Left colon (tissue), 2 donors: ENCODE measurements around the gene LYSMD4. TPM values are rescaled to one million over a fixed set of nuclear protein-coding genes. Genes with fewer than 3 reads are reported as not detected.
"Not testable (repeated sequence)": the region's sequence is repeated elsewhere in the genome, so short reads cannot be mapped to it uniquely, and the experiment has no call there.

Experiments used
- ATAC-seq: fragments of 200-7000 bp; cut with Tn5 transposase; one replicate; pipeline ENCODE4 v1.9.1; 2020; ENCODE audit warnings: mild to moderate bottlenecking, moderate library complexity
- DNase-seq, 2 donors: peaks; one replicate each; pipeline ENCODE4 v3.0.0-alpha.2; 2020
- intact Hi-C, 2 donors: fragments of 100-400 bp; cut with DNase I in 1 of 2; cut with micrococcal nuclease in 1 of 2; formaldehyde crosslinking; loops; one replicate each; pipeline versions ENCODE4 v1.11.2 to v1.14.0; 2022; cut with DNase I, micrococcal nuclease
- long read RNA-seq: library from polyadenylated mRNA; unstranded; transcript quantifications from one replicate; pipeline ENCODE4 v2.0.0, GENCODE V29; 2021
- total RNA-seq, 2 donors: library from RNA; stranded (reverse); fragmentation: NEBNext Ultra II Directional; extraction: Animal tissue kit (Norgen Biotek cat#: 25700); gene quantifications; one replicate each; pipeline ENCODE4 v1.2.1, GENCODE V29; 2021
- donor health status: DM: no; HTN: no; CAD: no.
- donor health status: DM: yes; HTN: yes; CAD: no.

The LYSMD4 gene
- 10 to 100 TPM in 1 of 2 donors, 1 to 10 TPM in 1; 6.0 to 10.2 TPM for total RNA-seq
- long read RNA-seq, partial matches to known transcripts = 0 of 5 reads
- long read RNA-seq, other reads (novel, unspliced or antisense) = 5 of 5 reads

DNA sequence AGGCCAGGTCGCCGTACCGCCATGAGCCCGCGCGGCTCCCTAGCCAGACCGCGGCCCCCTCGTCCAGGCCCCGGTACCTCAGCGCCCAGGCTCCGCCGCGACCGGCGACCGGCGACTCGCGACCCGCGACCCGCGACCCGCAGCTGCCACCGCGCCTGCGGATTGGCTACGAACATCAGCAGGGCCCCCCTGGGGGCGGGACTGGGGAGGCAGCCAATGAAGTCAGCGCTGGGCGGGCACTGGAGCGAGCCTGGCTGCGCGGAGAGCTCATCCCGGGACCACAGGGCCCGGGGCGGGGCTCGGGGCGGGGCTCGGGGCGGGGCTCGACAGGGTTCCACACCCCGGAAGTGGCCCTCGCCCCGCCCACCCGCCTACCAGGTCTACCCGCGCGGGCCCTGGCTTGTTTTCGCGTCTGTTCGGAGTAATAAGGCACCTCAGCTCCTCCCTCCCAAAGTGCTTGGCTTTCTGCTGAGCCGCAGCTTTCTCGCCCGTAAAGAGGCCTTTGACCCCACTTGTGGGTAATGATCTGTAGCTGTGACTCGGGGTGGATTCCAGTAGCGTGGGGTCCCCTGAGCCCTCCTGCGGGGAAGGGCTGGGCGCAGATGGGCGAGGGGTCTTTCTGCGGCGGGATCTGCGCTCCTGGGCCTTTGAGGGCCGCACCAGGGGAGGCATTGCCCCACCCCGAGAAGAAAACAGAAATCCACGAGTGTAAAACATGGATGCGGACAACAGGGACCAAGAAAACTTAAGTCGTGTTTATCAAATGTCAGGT is at the start of gene LYSMD4:
Gene LYSMD4 (minus strand): TSS at position 170 of the 772 bp plus-strand sequence. CDS start 1,438 bp downstream, outside the sequence.
- intact Hi-C loops = no loop called here
- peak; percentile 96 for ATAC-seq
- peak; percentile 98 to 100 for DNase-seq

- DNase-seq, intact Hi-C loops, ATAC-seq: not testable (repeated sequence)
These were observed 48.8 kb upstream of the LYSMD4 start for GRCh38 chr15:99782029-99782428.

DNA sequence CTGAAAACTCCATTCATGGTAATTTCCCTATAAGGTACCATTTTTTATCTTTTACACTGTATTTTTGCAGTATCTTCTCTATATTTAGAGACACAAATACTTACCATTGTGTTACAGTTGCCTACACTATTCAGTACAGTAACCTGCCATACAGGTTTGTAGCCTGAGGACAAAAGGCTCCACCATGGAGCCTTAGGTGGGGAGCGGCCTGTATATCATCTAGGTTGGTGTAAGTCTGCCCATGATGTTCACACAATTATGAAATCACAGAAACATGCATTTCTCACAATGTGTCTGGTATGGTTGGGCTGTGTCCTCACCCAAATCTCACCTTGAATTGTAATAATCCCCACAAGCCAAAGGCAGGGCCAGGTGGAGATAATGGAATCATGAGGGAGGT is 43.9 kb upstream of the LYSMD4 start:
- DNase-seq (no peak), ATAC-seq (no peak)
- intact Hi-C loops = no loop called here

GRCh38 chr15:99764522-99764921 is 31.3 kb upstream of the LYSMD4 start:
- intact Hi-C loops = no loop called here
- DNase-seq = no peak
- no peak for ATAC-seq

GRCh38 chr15:99763827-99764226 is 30.6 kb upstream of the LYSMD4 start:
- no peak for ATAC-seq
- DNase-seq = no peak
- intact Hi-C loops = no loop called here

- DNase-seq (no peak), ATAC-seq (no peak)
- intact Hi-C loops = no loop called here
These were observed 29.1 kb upstream of the LYSMD4 start for GRCh38 chr15:99762288-99762687.

DNA sequence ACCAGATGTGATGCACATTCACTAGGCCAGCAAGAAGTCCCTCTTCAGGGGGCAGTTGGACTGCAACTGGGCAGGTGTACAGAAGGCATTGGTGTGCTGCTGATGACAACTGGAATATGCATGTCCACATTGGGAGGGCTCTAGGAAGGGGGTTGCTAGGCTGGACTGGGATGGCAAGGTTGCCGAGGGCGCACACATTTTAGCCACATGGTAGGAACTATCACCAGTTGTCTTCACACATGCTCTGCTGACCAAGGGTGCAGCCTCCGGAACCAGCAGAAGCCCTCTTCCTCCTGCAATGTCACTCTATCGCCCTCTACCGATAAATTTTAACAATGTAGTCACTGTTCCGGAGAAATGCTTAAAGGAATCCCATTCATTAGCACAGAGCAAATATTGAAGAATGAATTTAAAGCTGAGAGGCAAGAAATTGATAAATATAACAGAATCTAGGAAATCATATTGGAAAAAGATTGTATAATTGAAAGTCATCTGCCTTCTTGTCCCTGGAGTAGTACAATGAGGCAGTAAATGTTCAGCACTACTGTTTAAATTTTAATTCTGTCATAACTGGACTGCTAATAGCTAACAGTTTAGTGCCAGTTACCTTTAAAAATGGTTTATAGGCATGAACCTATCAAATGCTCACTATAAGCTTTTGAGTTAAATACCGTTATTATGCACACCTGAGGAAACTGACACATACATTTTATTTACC is 22.6 kb upstream of the LYSMD4 start:
- DNase-seq (peak in 1 of 2 donors; percentile 48), ATAC-seq (peak; percentile 93)
- intact Hi-C loops = loop anchor here in 1 of 2 donors (5.0 kb wide), 1 partner anchor 484 kb away; no protein-coding TSS in a partner anchor

GRCh38 chr15:99753066-99753465 is 19.8 kb upstream of the LYSMD4 start:
- DNase-seq = no peak
- ATAC-seq = no peak
- intact Hi-C loops = no loop called here

DNA sequence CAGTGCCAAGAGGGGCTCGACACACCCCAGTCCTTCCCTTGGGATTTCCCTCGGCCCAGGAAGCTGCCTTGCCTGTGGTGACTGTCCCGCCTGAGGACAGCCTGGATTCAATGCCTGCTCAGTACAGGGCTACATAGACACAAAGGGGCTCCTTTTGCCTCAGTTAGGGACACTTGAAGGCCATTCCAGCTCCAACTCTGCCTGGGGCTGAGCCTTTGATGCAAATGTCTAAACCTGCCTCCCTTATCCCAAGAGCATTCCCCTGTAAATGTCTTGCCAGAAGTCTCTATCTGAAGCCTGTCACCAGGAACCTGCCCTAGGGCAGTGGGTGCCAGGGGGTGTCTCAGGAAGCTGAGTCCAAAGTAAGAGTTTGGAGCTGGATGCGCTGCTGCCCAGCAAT is 19.3 kb upstream of the LYSMD4 start:
- DNase-seq (no peak), ATAC-seq (no peak)
- intact Hi-C loops = no loop called here

DNA sequence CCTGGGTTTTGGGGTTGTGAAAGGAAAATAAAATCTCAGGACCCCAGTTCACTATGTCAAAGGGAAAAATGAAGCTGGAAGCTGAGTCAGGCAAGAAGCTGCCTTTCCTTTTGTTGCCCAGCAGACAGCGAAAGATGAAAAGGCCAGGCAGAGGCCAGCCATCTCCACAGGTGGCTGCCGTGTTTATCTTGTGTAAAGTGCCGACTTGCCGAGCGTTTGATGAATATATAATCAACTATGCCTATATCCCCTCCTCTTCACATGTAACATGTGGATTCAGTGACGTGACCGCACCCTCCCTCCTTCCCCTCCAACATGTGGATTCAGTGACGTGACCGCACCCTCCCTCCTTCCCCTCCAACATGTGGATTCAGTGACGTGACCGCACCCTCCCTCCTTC is 17.1 kb upstream of the LYSMD4 start:
- DNase-seq, ATAC-seq, intact Hi-C loops: not testable (repeated sequence)

- intact Hi-C loops = no loop called here
- peak in 1 of 2 donors; percentile 60 for DNase-seq
These were observed 16.1 kb upstream of the LYSMD4 start for GRCh38 chr15:99749386-99749785.

DNA sequence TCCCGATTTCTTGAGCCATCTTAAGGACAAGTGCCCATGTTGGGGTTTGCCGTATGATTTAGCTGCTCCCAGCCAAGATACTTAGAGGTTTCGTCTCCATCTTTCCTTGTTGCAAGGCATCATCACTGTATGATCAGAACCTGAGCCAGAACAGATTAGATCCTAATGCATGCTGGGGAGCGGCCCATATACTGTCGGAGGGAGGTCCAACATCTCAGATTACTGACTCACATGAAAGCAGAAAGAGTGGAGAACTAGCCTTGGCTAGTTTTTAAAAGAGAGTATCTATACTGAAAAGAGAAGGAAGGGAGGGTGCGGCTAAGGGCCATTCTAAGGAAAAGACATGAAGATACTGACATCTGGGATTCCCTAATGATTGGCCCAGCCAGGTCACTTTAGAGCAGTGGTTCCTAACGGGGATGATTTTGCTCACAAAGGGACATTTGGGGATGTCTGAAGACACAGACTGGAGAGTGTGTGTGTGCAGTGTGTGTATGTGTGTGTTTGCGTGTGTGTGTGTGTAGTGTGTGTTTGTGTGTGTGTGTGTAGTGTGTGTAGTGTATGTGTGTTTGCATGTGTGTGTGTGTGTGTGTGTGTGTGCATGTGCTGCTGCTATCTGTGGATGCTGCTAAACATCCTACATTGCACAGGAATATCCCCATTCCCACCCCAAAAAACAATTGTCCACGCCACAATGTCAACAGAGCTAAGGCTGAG is 12.3 kb upstream of the LYSMD4 start:
- DNase-seq (no peak), ATAC-seq (no peak)
- intact Hi-C loops = no loop called here

More at GRCh38 chr15:99749386-99749785, 16.1 kb upstream of the LYSMD4 start:
- peak; percentile 95 for ATAC-seq

DNA sequence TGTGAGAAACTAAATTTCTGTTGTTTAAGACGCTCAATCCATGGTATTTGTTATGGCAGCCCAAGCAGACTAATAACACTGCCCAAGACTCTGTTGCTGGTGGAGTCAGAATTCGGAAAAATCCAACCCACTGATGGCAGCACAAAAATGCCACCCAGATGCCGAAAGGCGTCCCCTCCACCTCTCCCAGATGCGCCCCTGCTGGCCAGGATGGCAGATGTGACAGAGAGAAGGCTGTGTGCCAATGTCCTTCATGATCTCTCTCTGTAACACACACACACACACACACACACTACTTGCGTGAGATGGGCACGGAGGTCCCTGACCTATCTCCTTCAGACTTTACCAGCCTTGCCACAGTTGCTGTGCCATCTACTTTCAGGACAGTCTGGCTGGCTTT is 10.9 kb upstream of the LYSMD4 start:
- DNase-seq = no peak
- intact Hi-C loops = no loop called here
- ATAC-seq = no peak

GRCh38 chr15:99741835-99742234 is 8.6 kb upstream of the LYSMD4 start:
- intact Hi-C loops = no loop called here
- no peak for DNase-seq
- no peak for ATAC-seq

GRCh38 chr15:99738021-99738847 is 5.0 kb upstream of the LYSMD4 start:
- ATAC-seq (no peak), DNase-seq (no peak)
- intact Hi-C loops = no loop called here

DNA sequence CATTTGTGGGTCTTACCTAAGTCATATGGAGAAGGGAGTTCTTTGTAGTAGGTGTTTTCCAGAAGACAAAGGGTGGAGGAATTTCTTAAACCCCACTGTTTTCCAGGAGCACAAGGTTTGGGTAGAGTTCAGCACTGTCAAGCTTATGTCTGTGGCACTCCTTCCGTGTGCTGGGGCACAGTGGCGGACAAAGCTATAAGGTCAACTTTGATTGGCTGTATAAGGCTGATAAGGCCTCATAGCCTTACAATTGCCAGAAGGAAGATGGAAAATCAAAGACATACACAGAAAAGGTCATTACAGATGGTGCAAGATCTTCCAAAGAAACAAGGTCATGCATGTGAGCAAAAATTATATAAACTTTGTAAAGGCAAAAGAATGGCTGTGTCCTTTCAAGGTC is 3.5 kb upstream of the LYSMD4 start:
- no peak for ATAC-seq
- intact Hi-C loops = no loop called here
- DNase-seq = no peak

GRCh38 chr15:99735868-99736267 is 2.6 kb upstream of the LYSMD4 start:
- ATAC-seq (no peak), DNase-seq (no peak)
- intact Hi-C loops = no loop called here

DNA sequence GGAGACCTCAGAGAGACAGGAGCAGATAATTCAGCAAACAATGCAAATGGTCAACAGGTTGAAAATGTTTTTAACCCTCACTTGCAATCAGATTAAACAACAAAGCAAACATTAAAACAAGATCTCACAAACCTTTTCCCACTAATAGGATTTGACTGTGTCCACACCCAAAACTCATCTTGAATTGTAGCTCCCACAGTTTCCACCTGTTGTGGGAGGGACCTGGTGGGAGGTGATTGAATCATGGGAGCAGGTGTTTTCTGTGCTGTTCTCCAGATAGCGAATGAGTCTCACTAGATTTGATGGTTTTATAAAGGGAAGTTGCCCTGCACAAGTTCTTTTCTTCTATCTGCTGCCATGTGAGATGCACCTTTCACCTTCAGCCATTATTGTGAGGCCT is 1.3 kb upstream of the LYSMD4 start:
- intact Hi-C loops = no loop called here
- ATAC-seq = no peak
- no peak for DNase-seq

GRCh38 chr15:99734040-99734291 is 729 bp upstream of the LYSMD4 start:
- ATAC-seq, DNase-seq, intact Hi-C loops: not testable (repeated sequence)
